ENCODE measurements around the gene EFCAB8. TPM values are rescaled to one million over a fixed set of nuclear protein-coding genes. Genes with fewer than 3 reads are reported as not detected.

EFCAB8 gene
- total RNA-seq, 1 experiment from 2014 or later, result not detected

GRCh38 chr20:32870985-32871384 is 12.3 kb downstream of the EFCAB8 start:
- Mint-ChIP-seq H3K36me3 (ENCODE audit: insufficient read depth, unreplicated experiment) (no peaks in the 10 kb centered on the region), H3K9me3 (ENCODE audit: unreplicated experiment) (no peaks in the 10 kb centered on the region), H3K27ac (ENCODE audit: low read depth, unreplicated experiment) (no peak overlapping the region), H3K4me1 (ENCODE audit: insufficient read depth, unreplicated experiment) (no peaks in the 10 kb centered on the region), H3K4me3 (ENCODE audit: unreplicated experiment) (no peak overlapping the region), H3K27me3 (ENCODE audit: insufficient read depth, unreplicated experiment) (no peaks in the 10 kb centered on the region)
- no peak for DNase-seq (ENCODE audit: unreplicated experiment)
- ChIA-PET POLR2A (no interaction called here), CTCF (no interaction called here)
- intact Hi-C loops (cut with micrococcal nuclease), result no loop called here
- TF ChIP-seq, protein P1, sequence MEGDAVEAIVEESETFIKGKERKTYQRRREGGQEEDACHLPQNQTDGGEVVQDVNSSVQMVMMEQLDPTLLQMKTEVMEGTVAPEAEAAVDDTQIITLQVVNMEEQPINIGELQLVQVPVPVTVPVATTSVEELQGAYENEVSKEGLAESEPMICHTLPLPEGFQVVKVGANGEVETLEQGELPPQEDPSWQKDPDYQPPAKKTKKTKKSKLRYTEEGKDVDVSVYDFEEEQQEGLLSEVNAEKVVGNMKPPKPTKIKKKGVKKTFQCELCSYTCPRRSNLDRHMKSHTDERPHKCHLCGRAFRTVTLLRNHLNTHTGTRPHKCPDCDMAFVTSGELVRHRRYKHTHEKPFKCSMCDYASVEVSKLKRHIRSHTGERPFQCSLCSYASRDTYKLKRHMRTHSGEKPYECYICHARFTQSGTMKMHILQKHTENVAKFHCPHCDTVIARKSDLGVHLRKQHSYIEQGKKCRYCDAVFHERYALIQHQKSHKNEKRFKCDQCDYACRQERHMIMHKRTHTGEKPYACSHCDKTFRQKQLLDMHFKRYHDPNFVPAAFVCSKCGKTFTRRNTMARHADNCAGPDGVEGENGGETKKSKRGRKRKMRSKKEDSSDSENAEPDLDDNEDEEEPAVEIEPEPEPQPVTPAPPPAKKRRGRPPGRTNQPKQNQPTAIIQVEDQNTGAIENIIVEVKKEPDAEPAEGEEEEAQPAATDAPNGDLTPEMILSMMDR (IDR thresholded peaks at IDR 0.05; ENCODE audit: unreplicated experiment), result no peak
- BruUV-seq (replicated peaks), result no TSS peak

DNA sequence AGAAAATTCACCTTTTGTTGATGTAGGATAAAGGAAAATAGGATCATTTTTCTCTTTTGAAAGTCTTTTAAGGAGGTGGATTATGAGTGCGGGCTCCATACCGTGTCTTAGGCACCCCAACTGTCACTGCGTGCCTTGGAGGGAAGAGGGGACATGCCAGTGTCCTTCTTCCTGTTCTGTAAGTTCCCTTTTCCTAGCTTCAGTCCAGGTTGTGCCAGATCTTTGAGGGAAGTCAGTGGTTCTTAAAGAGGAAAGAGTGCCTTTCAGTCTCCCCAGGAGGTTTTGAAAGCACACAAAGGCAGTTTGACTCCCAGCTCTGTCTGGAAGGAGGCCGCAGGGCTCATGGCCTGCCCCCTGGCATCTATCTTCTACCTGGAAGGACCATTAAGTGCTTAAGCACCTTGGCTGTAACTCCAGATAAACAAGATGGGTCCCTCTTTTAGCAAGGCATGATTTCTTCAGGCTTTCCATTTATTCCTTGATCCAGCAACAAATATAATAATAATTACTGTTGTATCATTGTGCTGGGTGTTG is 13.0 kb downstream of the EFCAB8 start:
- H3K4me3 Mint-ChIP-seq (ENCODE audit: unreplicated experiment), result no peak overlapping the region
- no peak for DNase-seq (ENCODE audit: unreplicated experiment)
- H3K4me1 Mint-ChIP-seq (ENCODE audit: insufficient read depth, unreplicated experiment), result no peaks in the 10 kb centered on the region
- TF ChIP-seq, protein P1 (IDR thresholded peaks at IDR 0.05; ENCODE audit: unreplicated experiment), result no peak
- ChIA-PET POLR2A (no interaction called here), CTCF (interaction anchor here (0.7 kb wide), 2 partner anchors 16 to 74 kb away, joined by 3 read pairs; no protein-coding TSS in a partner anchor)
- intact Hi-C loops (cut with micrococcal nuclease), result no loop called here
- H3K9me3 Mint-ChIP-seq (ENCODE audit: unreplicated experiment), result no peaks in the 10 kb centered on the region
- no peak overlapping the region for H3K27ac Mint-ChIP-seq (ENCODE audit: low read depth, unreplicated experiment)
- BruUV-seq (replicated peaks), result no TSS peak
- no peaks in the 10 kb centered on the region for H3K27me3 Mint-ChIP-seq (ENCODE audit: insufficient read depth, unreplicated experiment)
- H3K36me3 Mint-ChIP-seq (ENCODE audit: insufficient read depth, unreplicated experiment), result no peaks in the 10 kb centered on the region

GRCh38 chr20:32872266-32872665 is 13.5 kb downstream of the EFCAB8 start:
- TF ChIP-seq, protein P1 (IDR thresholded peaks at IDR 0.05; ENCODE audit: unreplicated experiment), result no peak
- Mint-ChIP-seq H3K4me1 (ENCODE audit: insufficient read depth, unreplicated experiment) (no peaks in the 10 kb centered on the region), H3K4me3 (ENCODE audit: unreplicated experiment) (no peak overlapping the region), H3K27me3 (ENCODE audit: insufficient read depth, unreplicated experiment) (no peaks in the 10 kb centered on the region), H3K36me3 (ENCODE audit: insufficient read depth, unreplicated experiment) (no peaks in the 10 kb centered on the region), H3K27ac (ENCODE audit: low read depth, unreplicated experiment) (no peak overlapping the region), H3K9me3 (ENCODE audit: unreplicated experiment) (no peaks in the 10 kb centered on the region)
- intact Hi-C loops (cut with micrococcal nuclease), result no loop called here
- ChIA-PET POLR2A (no interaction called here), CTCF (interaction anchor here (0.7 kb wide), 2 partner anchors 15 to 74 kb away, joined by 3 read pairs; no protein-coding TSS in a partner anchor)
- BruUV-seq (replicated peaks), result no TSS peak
- no peak for DNase-seq (ENCODE audit: unreplicated experiment)

- no TSS peak for BruUV-seq (replicated peaks)
- TF ChIP-seq, protein P1 (IDR thresholded peaks at IDR 0.05; ENCODE audit: unreplicated experiment), result no peak
- H3K27me3 Mint-ChIP-seq (ENCODE audit: insufficient read depth, unreplicated experiment), result no peaks in the 10 kb centered on the region
- no peaks in the 10 kb centered on the region for H3K4me1 Mint-ChIP-seq (ENCODE audit: insufficient read depth, unreplicated experiment)
- DNase-seq (ENCODE audit: unreplicated experiment), result no peak
- intact Hi-C loops (cut with micrococcal nuclease), result no loop called here
- H3K4me3 Mint-ChIP-seq (ENCODE audit: unreplicated experiment), result no peak overlapping the region
- no peaks in the 10 kb centered on the region for H3K9me3 Mint-ChIP-seq (ENCODE audit: unreplicated experiment)
- CTCF ChIA-PET, result interaction anchor here (1.4 to 2.0 kb wide), 3 partner anchors 21 to 85 kb away, joined by 3 to 6 read pairs (median 5); no protein-coding TSS in a partner anchor
- no peaks in the 10 kb centered on the region for H3K36me3 Mint-ChIP-seq (ENCODE audit: insufficient read depth, unreplicated experiment)
- POLR2A ChIA-PET, result interaction anchor here (0.6 kb wide), 1 partner anchor 427 kb away, joined by 3 read pairs; no protein-coding TSS in a partner anchor
- H3K27ac Mint-ChIP-seq (ENCODE audit: low read depth, unreplicated experiment), result no peak overlapping the region
These were observed 16.9 kb downstream of the EFCAB8 start for GRCh38 chr20:32875673-32876072.
